AG09319 (cell line): Measurements from ENCODE around the gene STX18.
"Not testable (repeated sequence)": the region's sequence is repeated elsewhere in the genome, so short reads cannot be mapped to it uniquely, and the experiment has no call there.

Source experiments
- DNase-seq: peaks from one replicate; pipeline ENCODE4 v3.0.0-alpha.2; 2010; ENCODE audit warnings: low read depth; ENCODE audit errors: extremely low read depth
- TF ChIP-seq, protein P1 (sequence below): IDR thresholded peaks from 2 replicates; pipeline ENCODE4 v1.5.1; 2011; ENCODE audit warnings: low read depth, mild to moderate bottlenecking, inconsistent platforms, low read length, moderate library complexity

The STX18 gene

DNA sequence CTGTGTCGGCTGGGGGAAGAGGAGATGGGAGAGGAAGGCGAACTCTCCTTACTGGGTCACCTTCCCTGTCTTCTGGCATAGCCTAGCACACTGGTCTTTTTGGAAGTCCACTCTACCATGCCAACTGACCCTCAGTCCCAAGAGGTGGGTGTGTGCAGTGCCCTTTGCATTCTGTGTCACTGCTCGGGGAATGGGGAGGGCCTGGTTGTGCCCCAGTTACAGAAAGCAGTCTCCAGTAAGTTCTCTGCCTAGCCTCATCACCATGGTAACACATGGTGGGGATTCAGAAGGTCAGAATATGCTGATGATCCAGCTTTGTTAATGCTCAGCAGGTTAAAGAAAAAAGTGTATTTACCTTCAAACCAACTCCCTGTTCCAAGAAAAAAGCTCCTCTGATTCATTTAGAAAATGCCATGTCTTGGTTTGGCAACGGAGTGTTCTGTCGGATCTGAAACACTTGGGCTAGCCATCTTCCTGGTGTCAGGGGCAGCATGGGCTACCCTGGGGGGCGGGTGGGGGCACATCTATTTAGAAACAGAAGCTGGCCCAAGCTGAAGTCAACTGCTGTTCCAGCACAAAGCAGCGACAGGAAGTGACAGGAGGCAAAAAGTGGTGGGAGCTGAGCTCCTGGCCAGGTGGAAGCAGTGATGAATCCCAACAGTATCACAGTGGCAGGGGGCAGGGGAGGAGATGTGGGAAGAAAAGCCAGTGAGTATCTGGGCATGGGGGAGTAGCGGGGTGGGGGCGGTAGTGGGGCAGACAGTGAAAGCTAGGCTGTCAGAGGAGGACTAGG, 117.9 kb downstream of the STX18 start:
- DNase-seq, result no peak

DNA sequence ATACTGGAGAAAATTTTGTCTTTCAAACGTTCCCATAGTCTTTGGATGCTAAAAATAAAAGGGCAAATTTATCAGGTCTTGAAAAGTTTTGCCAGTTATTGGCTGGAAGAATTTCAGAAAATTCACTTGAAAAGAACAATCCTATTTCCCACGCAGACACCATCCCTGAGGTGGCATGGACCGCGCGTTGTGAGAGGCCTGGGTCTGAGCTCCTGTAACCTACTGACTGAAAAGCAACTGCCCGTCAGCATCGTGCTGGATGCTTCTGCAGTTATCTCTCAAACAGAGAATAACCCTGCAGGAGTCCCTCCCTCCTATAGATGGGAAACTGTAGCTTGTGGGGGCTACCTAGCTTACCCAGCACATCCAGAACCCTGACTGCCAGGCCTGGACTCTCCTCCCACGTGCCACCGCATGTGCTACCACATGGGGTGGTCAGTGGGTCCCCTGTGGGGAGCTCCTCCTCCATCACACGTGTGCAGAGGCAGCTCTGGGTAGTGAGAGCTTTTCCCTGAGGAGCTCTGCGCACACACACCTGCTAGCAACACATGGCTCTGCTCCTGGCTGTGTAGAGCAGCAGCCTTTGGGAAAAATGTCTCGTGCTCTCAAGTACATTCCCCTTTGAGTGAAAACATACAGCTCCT, 118.9 kb downstream of the STX18 start:
- no peak for DNase-seq
- TF ChIP-seq, protein P1, sequence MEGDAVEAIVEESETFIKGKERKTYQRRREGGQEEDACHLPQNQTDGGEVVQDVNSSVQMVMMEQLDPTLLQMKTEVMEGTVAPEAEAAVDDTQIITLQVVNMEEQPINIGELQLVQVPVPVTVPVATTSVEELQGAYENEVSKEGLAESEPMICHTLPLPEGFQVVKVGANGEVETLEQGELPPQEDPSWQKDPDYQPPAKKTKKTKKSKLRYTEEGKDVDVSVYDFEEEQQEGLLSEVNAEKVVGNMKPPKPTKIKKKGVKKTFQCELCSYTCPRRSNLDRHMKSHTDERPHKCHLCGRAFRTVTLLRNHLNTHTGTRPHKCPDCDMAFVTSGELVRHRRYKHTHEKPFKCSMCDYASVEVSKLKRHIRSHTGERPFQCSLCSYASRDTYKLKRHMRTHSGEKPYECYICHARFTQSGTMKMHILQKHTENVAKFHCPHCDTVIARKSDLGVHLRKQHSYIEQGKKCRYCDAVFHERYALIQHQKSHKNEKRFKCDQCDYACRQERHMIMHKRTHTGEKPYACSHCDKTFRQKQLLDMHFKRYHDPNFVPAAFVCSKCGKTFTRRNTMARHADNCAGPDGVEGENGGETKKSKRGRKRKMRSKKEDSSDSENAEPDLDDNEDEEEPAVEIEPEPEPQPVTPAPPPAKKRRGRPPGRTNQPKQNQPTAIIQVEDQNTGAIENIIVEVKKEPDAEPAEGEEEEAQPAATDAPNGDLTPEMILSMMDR, result no peak

More for the DNA sequence above, 117.9 kb downstream of the STX18 start:
- TF ChIP-seq, protein P1, result no peak

DNA sequence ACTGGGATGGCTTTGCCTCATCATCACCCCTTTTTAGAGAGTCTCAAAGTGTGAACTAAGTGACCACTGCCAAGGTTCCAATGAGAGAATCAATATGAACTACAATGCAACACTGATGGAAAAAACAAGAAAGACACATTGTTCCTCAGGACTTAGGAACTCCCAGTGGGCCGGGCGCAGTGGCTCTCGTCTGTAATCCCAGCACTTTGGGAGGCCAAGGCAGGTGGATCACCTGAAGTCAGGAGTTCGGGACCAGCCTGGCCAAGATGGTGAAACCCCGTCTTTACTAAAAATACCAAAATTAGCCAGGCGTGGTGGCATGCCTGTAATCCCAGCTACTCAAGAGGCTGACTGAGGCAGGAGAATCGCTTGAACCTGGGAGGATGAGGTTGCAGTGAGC, 119.7 kb downstream of the STX18 start:
- not testable (repeated sequence) for DNase-seq

DNA sequence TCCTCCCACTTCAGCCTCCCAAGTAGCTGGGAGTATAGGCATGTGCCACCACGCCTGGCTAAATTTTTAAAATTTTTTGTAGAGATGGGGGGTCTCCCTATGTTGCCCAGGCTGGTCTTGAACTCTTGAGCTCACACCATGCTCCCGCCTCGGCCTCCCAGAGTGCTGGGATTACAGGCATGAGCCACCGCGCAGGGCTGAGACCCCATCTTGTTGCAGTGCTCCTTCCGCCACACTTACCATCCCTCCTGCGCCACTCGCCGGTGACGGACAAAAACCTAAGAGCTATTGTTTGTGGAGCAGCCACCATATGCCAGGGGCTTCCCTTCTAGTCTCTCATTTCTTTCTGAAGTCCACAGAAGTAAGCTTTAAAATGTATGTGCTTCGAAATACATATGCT, 120.5 kb downstream of the STX18 start:
- no peak for DNase-seq
- TF ChIP-seq, protein P1, result no peak

DNA sequence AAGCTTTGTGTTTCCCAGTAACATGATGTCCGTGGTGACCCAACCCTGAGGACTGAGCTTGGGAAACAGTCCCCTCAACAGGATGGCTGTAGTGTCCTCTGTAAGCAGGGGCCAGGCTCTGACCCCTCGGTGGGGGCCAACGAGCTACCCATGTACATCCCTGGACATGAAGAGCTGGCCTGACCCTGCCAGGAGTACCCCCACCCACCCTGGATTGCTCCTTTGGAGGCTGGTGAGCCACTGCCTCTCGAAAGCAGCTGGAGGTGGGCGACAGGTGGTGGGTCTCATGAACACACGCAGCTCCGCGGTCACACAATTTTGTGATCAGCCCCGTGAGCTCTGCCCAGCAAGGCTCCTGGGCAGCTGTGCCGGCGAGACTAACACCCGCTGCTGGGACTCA, 121.4 kb downstream of the STX18 start:
- DNase-seq, result no peak
- TF ChIP-seq, protein P1, result no peak

DNA sequence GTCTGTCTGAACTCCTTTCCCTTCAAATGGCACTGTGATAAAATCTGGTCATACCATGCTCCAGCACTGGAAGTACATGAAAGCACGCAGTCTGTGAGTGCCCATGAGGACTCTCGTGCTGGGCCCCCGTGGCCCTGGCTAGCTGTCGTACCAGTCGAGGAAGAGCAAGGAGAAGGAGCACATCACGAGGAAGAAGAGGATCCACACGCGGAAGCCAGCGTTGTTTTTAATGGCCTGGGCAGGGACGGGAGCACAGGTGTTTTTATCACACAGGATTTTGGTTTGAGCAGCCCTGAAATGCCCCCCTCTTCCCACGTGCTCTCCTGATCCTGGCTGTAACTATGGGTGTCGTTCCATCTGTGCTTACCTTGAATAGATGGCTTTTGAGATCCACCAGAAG, 122.0 kb downstream of the STX18 start:
- DNase-seq, result no peak
- TF ChIP-seq, protein P1, result no peak

DNA sequence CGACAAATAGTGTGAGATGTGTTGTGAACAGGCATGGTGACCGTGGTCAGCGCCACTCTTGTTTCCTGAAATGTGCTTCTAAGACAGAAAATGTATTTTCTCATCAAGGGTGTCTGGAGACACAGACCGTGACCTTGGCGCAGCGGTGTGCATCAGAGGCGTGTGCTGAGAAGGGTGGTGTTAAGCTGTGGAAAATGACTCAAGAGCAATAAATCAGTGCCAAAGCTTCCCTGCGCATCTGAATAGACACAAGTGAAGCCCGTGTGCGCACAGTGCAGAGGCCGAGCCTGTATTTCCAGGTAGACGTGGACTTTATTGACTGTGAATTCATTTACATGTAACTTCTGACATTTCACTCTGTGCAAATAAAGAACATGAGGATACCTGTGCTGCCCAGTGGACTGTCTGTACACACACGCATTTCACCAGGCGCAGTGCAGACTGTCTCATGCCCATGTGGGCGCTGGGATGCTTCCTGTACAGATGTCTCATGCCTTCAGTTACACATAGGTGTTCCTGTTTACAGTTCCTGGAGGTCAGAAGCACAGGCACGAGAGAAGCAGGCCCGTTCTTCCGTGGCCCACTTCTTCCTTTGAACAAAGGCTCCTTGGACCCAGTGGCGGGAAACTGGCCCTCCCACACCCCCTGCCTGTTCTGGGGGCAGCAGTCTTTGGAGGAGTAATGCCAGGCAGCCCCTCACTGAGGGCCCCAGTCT, 123.0 kb downstream of the STX18 start:
- TF ChIP-seq, protein P1, result no peak

More for the DNA sequence above, 123.0 kb downstream of the STX18 start:
- no peak for DNase-seq
